PC-9 (cell line): Measurements from ENCODE around the gene AMN1.

ENCODE experiments used
- CTCF ChIP-seq: fragments of 200-600 bp; sonication (generic); conservative IDR thresholded peaks from 2 replicates; pipeline ENCODE4 v1.6.1; 2017; ENCODE audit warnings: mixed run types, antibody characterized with exemption, mild to moderate bottlenecking, moderate library complexity
- EZH2 ChIP-seq: fragments of 200-600 bp; sonication (generic); IDR thresholded peaks from 2 replicates; pipeline ENCODE4 v1.8.0; 2017; ENCODE audit warnings: antibody characterized with exemption, low read depth

DNA sequence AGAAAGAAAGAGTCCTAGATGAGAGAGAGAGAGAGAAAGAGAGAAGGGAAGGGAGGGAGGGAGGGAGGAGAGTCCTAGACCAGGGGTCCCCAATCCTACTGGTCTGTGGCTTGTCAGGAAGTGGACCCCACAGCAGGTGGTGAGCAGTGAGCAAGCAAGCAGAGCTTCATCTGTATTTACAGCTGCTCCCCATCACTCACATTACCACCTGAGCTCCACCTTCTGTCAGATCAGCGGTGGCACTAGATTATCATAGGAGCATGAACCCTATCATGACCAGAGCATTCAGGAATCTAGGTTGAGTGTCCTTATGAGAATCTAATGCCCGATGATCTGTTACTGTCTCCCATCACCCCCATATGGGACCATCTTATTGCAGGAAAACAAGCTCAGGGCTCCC, 39.2 kb upstream of the AMN1 start:
- TF ChIP-seq CTCF: no peak
- TF ChIP-seq EZH2: no peak
